K562 (cell line): Measurements from ENCODE around the gene HLA-E. TPM values are rescaled to one million over a fixed set of nuclear protein-coding genes. Genes with fewer than 3 reads are reported as not detected.

Source experiments
- CBFB ChIP-seq: sonication (generic); formaldehyde crosslinking; IDR thresholded peaks from 2 replicates; pipeline ENCODE4 v1.4.0; 2020; ENCODE audit warnings: mild to moderate bottlenecking, missing genetic modification reagents
- CHD1 ChIP-seq: fragments of 200-600 bp; sonication (generic); IDR thresholded peaks from one replicate; pipeline ENCODE4 v1.6.1; 2012; ENCODE audit warnings: mild to moderate bottlenecking, moderate library complexity, low read length, inconsistent platforms
- DPF2 ChIP-seq: fragments of 450-650 bp; IDR thresholded peaks from 2 replicates; pipeline ENCODE4 v1.6.1; 2016
- ETV6 ChIP-seq, 3 experiments: fragments of 150-350 bp in 1 of 3; sonication (generic) in 1 of 3; formaldehyde crosslinking in 1 of 3; IDR thresholded peaks; 2 replicates each; pipeline versions ENCODE4 v1.6.1 to v1.8.0; 2014 to 2022; ENCODE audit warnings: borderline replicate concordance in 2 of 3, low read depth in 2 of 3, antibody characterized with exemption in 1 of 3, low read length in 1 of 3, mild to moderate bottlenecking in 1 of 3, missing genetic modification reagents in 1 of 3
- FOXA1 ChIP-seq: fragments of 450-650 bp; IDR thresholded peaks from 2 replicates; pipeline ENCODE4 v1.6.1; 2016; ENCODE audit warnings: mild to moderate bottlenecking, borderline replicate concordance
- KLF16 ChIP-seq: IDR thresholded peaks from 2 replicates; pipeline ENCODE4 v1.6.1; 2016; ENCODE audit warnings: antibody characterized with exemption
- PML ChIP-seq: IDR thresholded peaks from 2 replicates; pipeline ENCODE4 v1.6.1; 2012; ENCODE audit warnings: low read length, inconsistent platforms
- SRSF3 ChIP-seq: fragments of 200-400 bp; formaldehyde crosslinking; IDR thresholded peaks from 2 replicates; pipeline ENCODE4 v1.6.1; 2016; ENCODE audit warnings: mild to moderate bottlenecking, low read length, moderate library complexity; ENCODE audit not compliant: insufficient read depth
- THRAP3 ChIP-seq: fragments of 450-650 bp; IDR thresholded peaks from 2 replicates; pipeline ENCODE4 v1.6.1; 2016; ENCODE audit warnings: mild to moderate bottlenecking, inconsistent platforms, borderline replicate concordance
- ZC3H11A ChIP-seq: IDR thresholded peaks from 2 replicates; pipeline ENCODE4 v1.6.1; 2012; ENCODE audit warnings: low read depth, low read length, improper control_type of control experiment
- ZFP1 ChIP-seq: fragments of 450-650 bp; formaldehyde crosslinking; IDR thresholded peaks from 2 replicates; pipeline ENCODE4 v1.4.0; 2020; ENCODE audit warnings: mild to moderate bottlenecking, mixed read lengths
- ZNF12 ChIP-seq: sonication (generic); formaldehyde crosslinking; IDR thresholded peaks from 2 replicates; pipeline ENCODE4 v1.4.0; 2020; ENCODE audit warnings: mild to moderate bottlenecking, missing genetic modification reagents
- ZNF124 ChIP-seq: sonication (generic); formaldehyde crosslinking; IDR thresholded peaks from 2 replicates; pipeline ENCODE4 v1.8.1; 2022; ENCODE audit warnings: missing genetic modification reagents
- ZNF197 ChIP-seq: fragments of 200-800 bp; sonication (Bioruptor generic); IDR thresholded peaks from 2 replicates; pipeline ENCODE4 v1.6.1; 2016; ENCODE audit warnings: low read depth, missing genetic modification characterization, missing compliant biosample characterization
- ZNF274 ChIP-seq: IDR thresholded peaks from 2 replicates; pipeline ENCODE4 v1.6.1; 2011; ENCODE audit warnings: low read depth, mild to moderate bottlenecking, low read length, moderate library complexity, borderline replicate concordance
- ZSCAN29 ChIP-seq: fragments of 450-650 bp; IDR thresholded peaks from 2 replicates; pipeline ENCODE4 v1.6.1; 2017
- polyA plus RNA-seq, 8 experiments: library from polyadenylated mRNA; depleted of rRNA in 4 of 8; stranded (reverse) in 5 of 8; unstranded in 3 of 8; fragments of >200 nt; fragmentation: Nextera tagmentation in 2 of 8; fragmentation: Illumina TruSeq in 1 of 8; extraction: Ambion mirVana in 2 of 8; extraction: Trizol in 1 of 8; gene quantifications; 2 replicates each; pipeline versions ENCODE4 v1.2.1 to v1.2.3, GENCODE V29; 2011 to 2014; ENCODE audit warnings: inconsistent platforms in 1 of 8, missing spikeins in 1 of 8
- total RNA-seq, 7 experiments: library from RNA; depleted of rRNA in 6 of 7; stranded (reverse); fragments of >200 nt in 6 of 7; fragmentation: Illumina TruSeq in 2 of 7; extraction: Trizol in 2 of 7; gene quantifications; 2 replicates each; pipeline versions ENCODE4 v1.2.1 to v1.2.3, GENCODE V29; 2011 to 2021; ENCODE audit warnings: low replicate concordance in 1 of 7
- TF ChIP-seq, protein P1 (sequence below), 2 experiments: fragments of 250-450 bp in 1 of 2; fragments of 450-650 bp in 1 of 2; sonication (Bioruptor Pico) in 1 of 2; IDR thresholded peaks; 2 replicates each; pipeline versions ENCODE4 v1.6.1 to v1.8.0; 2016 to 2021; ENCODE audit warnings: mild to moderate bottlenecking in 2 of 2, moderate library complexity in 2 of 2, missing compliant biosample characterization in 1 of 2, missing genetic modification characterization in 1 of 2
- TF ChIP-seq, protein P2 (sequence below): sonication (generic); formaldehyde crosslinking; IDR thresholded peaks from 2 replicates; pipeline ENCODE4 v1.8.1; 2023; ENCODE audit warnings: mild to moderate bottlenecking, missing genetic modification reagents
- TF ChIP-seq, protein P3 (sequence below): fragments of 450-650 bp; conservative IDR thresholded peaks from 2 replicates; pipeline ENCODE4 v1.6.1; 2016; ENCODE audit warnings: missing genetic modification characterization, low read depth, mild to moderate bottlenecking, control low read depth, missing compliant biosample characterization
- TF ChIP-seq, protein P4 (sequence below): fragments of 450-650 bp; formaldehyde crosslinking; IDR thresholded peaks from 2 replicates; pipeline ENCODE4 v1.4.0; 2020; ENCODE audit warnings: mild to moderate bottlenecking, mixed read lengths

Gene HLA-E
- total and polyA plus RNA-seq, 9 of the 15 experiments (the other 6 are each of a cell fraction or from before 2014, with no cell fraction given), result 3.2 to 39.9 (median 26.8) TPM

DNA sequence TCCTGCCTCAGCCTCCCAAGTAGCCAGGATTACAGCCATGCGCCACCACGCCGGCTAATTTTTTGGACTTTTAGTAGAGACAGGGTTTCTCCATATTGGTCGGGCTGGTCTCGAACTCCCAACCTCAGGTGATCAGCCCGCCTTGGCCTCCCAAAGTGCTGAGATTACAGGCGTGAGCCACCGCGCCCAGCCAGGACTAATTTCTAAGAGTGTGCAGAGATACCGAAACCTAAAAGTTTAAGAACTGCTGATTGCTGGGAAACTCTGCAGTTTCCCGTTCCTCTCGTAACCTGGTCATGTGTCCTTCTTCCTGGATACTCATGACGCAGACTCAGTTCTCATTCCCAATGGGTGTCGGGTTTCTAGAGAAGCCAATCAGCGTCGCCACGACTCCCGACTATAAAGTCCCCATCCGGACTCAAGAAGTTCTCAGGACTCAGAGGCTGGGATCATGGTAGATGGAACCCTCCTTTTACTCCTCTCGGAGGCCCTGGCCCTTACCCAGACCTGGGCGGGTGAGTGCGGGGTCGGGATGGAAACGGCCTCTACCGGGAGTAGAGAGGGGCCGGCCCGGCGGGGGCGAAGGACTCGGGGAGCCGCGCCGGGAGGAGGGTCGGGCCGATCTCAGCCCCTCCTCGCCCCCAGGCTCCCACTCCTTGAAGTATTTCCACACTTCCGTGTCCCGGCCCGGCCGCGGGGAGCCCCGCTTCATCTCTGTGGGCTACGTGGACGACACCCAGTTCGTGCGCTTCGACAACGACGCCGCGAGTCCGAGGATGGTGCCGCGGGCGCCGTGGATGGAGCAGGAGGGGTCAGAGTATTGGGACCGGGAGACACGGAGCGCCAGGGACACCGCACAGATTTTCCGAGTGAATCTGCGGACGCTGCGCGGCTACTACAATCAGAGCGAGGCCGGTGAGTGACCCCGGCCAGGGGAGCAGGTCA, at the start of gene HLA-E (continued):
- TF ChIP-seq ZNF274, result no peak
- no peak for TF ChIP-seq ZSCAN29
- TF ChIP-seq, protein P1, sequence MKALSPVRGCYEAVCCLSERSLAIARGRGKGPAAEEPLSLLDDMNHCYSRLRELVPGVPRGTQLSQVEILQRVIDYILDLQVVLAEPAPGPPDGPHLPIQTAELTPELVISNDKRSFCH (CRISPR knock-in tag; IDR thresholded peaks at IDR 0.05), result no peak
- TF ChIP-seq, protein P1 (tag; IDR thresholded peaks at IDR 0.05), result peak; percentile 73; the same call in 1 of the 2 replicates
- no peak for TF ChIP-seq ZFP1
- TF ChIP-seq, protein P2, sequence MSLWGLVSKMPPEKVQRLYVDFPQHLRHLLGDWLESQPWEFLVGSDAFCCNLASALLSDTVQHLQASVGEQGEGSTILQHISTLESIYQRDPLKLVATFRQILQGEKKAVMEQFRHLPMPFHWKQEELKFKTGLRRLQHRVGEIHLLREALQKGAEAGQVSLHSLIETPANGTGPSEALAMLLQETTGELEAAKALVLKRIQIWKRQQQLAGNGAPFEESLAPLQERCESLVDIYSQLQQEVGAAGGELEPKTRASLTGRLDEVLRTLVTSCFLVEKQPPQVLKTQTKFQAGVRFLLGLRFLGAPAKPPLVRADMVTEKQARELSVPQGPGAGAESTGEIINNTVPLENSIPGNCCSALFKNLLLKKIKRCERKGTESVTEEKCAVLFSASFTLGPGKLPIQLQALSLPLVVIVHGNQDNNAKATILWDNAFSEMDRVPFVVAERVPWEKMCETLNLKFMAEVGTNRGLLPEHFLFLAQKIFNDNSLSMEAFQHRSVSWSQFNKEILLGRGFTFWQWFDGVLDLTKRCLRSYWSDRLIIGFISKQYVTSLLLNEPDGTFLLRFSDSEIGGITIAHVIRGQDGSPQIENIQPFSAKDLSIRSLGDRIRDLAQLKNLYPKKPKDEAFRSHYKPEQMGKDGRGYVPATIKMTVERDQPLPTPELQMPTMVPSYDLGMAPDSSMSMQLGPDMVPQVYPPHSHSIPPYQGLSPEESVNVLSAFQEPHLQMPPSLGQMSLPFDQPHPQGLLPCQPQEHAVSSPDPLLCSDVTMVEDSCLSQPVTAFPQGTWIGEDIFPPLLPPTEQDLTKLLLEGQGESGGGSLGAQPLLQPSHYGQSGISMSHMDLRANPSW (CRISPR knock-in tag), result 0 out of 2 replicates have a peak, but pooled peaks have one; percentile 59
- TF ChIP-seq ZNF124 (CRISPR knock-in tag), result no peak
- TF ChIP-seq, protein P3, sequence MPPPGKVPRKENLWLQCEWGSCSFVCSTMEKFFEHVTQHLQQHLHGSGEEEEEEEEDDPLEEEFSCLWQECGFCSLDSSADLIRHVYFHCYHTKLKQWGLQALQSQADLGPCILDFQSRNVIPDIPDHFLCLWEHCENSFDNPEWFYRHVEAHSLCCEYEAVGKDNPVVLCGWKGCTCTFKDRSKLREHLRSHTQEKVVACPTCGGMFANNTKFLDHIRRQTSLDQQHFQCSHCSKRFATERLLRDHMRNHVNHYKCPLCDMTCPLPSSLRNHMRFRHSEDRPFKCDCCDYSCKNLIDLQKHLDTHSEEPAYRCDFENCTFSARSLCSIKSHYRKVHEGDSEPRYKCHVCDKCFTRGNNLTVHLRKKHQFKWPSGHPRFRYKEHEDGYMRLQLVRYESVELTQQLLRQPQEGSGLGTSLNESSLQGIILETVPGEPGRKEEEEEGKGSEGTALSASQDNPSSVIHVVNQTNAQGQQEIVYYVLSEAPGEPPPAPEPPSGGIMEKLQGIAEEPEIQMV (tag), result peak; percentile 50; the same call in 1 of the 2 replicates
- no peak for TF ChIP-seq CBFB
- TF ChIP-seq SRSF3, result no peak
- no peak for TF ChIP-seq ZC3H11A
- peak; percentile 86 for TF ChIP-seq CHD1
- no peak for TF ChIP-seq THRAP3
- peak; percentile 66 for TF ChIP-seq DPF2
- no peak for TF ChIP-seq KLF16
- peak; percentile 24; the same call in 1 of the 2 replicates for TF ChIP-seq ZNF12 (CRISPR knock-in tag)
- no peak; the same call in 1 of the 2 replicates for TF ChIP-seq PML
- TF ChIP-seq, protein P4, sequence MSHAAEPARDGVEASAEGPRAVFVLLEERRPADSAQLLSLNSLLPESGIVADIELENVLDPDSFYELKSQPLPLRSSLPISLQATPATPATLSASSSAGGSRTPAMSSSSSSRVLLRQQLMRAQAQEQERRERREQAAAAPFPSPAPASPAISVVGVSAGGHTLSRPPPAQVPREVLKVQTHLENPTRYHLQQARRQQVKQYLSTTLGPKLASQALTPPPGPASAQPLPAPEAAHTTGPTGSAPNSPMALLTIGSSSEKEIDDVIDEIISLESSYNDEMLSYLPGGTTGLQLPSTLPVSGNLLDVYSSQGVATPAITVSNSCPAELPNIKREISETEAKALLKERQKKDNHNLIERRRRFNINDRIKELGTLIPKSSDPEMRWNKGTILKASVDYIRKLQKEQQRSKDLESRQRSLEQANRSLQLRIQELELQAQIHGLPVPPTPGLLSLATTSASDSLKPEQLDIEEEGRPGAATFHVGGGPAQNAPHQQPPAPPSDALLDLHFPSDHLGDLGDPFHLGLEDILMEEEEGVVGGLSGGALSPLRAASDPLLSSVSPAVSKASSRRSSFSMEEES (CRISPR knock-in tag), result no peak
- TF ChIP-seq ZNF197 (CRISPR knock-in tag), result no peak
- no peak for TF ChIP-seq ETV6 (IDR thresholded peaks at IDR 0.05; ENCODE audit: borderline replicate concordance in 1 of 2, low read depth in 2 of 2, low read length in 1 of 2)
- no peak for TF ChIP-seq ETV6 (CRISPR knock-in tag; IDR thresholded peaks at IDR 0.05; ENCODE audit: borderline replicate concordance)
- no peak for TF ChIP-seq FOXA1
